ENCODE data around the gene ARSB. TPM values are rescaled to one million over a fixed set of nuclear protein-coding genes. Genes with fewer than 3 reads are reported as not detected.

Gene ARSB
- total and polyA plus RNA-seq, 2 donors (not counting 1 experiment from before 2014, with no cell fraction given), result 4.6 to 9.8 TPM

DNA sequence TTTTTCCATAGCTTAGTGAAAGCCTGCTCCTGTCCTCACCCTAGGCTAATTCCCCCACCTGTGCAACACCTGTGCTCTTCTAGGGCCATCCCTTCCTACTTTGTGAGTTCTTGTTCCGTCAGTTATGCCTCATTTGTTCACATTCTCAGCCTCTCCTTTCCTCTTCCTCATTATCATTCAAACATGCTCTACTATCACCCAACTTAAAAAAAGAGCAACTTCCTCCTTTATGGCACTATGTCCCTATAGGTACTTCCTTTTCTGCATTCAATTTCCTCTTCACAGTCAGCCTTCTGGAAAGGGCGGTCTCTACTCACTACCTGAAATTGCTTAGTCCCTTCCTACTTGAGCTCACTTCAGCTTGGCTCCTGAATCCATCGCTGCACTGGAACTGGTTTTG, 224.7 kb downstream of the ARSB start:
- H3K4me1 ChIP-seq (ENCODE audit: control insufficient read depth in 2 of 2, insufficient read depth in 2 of 2, low read length in 2 of 2), result peaks cover 62 to 77% of the 10 kb centered on the region in 2 donors
- H3K4me3 Mint-ChIP-seq, result peak overlapping the region; percentile 35
- no peak overlapping the region for H2AFZ ChIP-seq (ENCODE audit: insufficient read depth, low read depth, low read length, poor library complexity, severe bottlenecking)
- H3K9me3 ChIP-seq (ENCODE audit: control extremely low read depth in 1 of 3, control insufficient read depth in 2 of 3, insufficient read depth in 1 of 3, low read length in 2 of 3), result peaks cover 0 to 30% (median 14%) of the 10 kb centered on the region in 3 donors
- 5% methylated on average over 3 of the region's 3 CpGs for WGBS (ENCODE audit: insufficient coverage)
- no peaks in the 10 kb centered on the region for H3K27me3 Mint-ChIP-seq
- no peak overlapping the region for H3K9ac ChIP-seq (ENCODE audit: low read length)
- peak overlapping the region; percentile 50 for H3K4me2 ChIP-seq (replicated peaks; ENCODE audit: low read depth, low read length, poor library complexity, severe bottlenecking)
- H3K4me1 Mint-ChIP-seq, result peaks cover 81% of the 10 kb centered on the region
- ChIA-PET POLR2A (interaction anchor here (1.7 to 2.1 kb wide), 2 partner anchors 25 to 33 kb away, joined by 3 to 6 read pairs; no protein-coding TSS in a partner anchor), CTCF (interaction anchor here (0.8 to 2.1 kb wide), 9 partner anchors 19 to 203 kb away, joined by 3 to 10 read pairs (median 3); no protein-coding TSS in a partner anchor)
- TF ChIP-seq, protein P1, sequence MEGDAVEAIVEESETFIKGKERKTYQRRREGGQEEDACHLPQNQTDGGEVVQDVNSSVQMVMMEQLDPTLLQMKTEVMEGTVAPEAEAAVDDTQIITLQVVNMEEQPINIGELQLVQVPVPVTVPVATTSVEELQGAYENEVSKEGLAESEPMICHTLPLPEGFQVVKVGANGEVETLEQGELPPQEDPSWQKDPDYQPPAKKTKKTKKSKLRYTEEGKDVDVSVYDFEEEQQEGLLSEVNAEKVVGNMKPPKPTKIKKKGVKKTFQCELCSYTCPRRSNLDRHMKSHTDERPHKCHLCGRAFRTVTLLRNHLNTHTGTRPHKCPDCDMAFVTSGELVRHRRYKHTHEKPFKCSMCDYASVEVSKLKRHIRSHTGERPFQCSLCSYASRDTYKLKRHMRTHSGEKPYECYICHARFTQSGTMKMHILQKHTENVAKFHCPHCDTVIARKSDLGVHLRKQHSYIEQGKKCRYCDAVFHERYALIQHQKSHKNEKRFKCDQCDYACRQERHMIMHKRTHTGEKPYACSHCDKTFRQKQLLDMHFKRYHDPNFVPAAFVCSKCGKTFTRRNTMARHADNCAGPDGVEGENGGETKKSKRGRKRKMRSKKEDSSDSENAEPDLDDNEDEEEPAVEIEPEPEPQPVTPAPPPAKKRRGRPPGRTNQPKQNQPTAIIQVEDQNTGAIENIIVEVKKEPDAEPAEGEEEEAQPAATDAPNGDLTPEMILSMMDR (IDR thresholded peaks at IDR 0.05), result no peak
- no peak for TF ChIP-seq EZH2 (IDR thresholded peaks at IDR 0.05; ENCODE audit: borderline replicate concordance, insufficient read depth, low read depth, low read length, poor library complexity, severe bottlenecking)
- H3K9me3 Mint-ChIP-seq (ENCODE audit: insufficient read depth), result peaks cover 10% of the 10 kb centered on the region
- ATAC-seq (ENCODE audit: low read depth) (peak; percentile 73), DNase-seq (peak; percentile 85)
- H3K27me3 ChIP-seq (replicated peaks in 1 of 4; ENCODE audit: control extremely low read depth in 1 of 4, control insufficient read depth in 3 of 4, insufficient read depth in 4 of 4, low read length in 3 of 4), result no peaks in the 10 kb centered on the region
- H3K36me3 ChIP-seq (replicated peaks in 1 of 2; ENCODE audit: control extremely low read depth in 1 of 2, control insufficient read depth in 1 of 2, extremely low read depth in 1 of 2, insufficient read depth in 2 of 2, low read length in 1 of 2), result no peaks in the 10 kb centered on the region
- H3K4me3 ChIP-seq (ENCODE audit: control extremely low read depth in 1 of 5, extremely low read depth in 1 of 5, insufficient read depth in 1 of 5, low read depth in 2 of 5, low read length in 4 of 5), result peak overlapping the region in 1 of 5 experiments; percentile 26
- no peaks in the 10 kb centered on the region for H3K79me2 ChIP-seq (ENCODE audit: control insufficient read depth, insufficient read depth, low read length)
- intact Hi-C loops (cut with micrococcal nuclease), result loop anchor here (1.0 to 10.0 kb wide), 4 partner anchors 32 to 224 kb away; partner anchors contain the start of genes ARSB and LHFPL2
- peak overlapping the region; percentile 62 for H3K27ac ChIP-seq (ENCODE audit: low read length in 2 of 2)
- no peaks in the 10 kb centered on the region for H4K20me1 ChIP-seq (ENCODE audit: control insufficient read depth, insufficient read depth, low read length, poor library complexity, severe bottlenecking)
- H3K27ac Mint-ChIP-seq, result peak overlapping the region; percentile 85

- TF ChIP-seq, protein P1 (IDR thresholded peaks at IDR 0.05), result no peak
- TF ChIP-seq EZH2 (IDR thresholded peaks at IDR 0.05; ENCODE audit: borderline replicate concordance, insufficient read depth, low read depth, low read length, poor library complexity, severe bottlenecking), result no peak
- CTCF ChIA-PET, result interaction anchor here (1.0 to 1.8 kb wide), 6 partner anchors 29 to 228 kb away, joined by 3 to 5 read pairs (median 3); partner anchors contain the start of gene LHFPL2
- Mint-ChIP-seq H3K27me3 (no peaks in the 10 kb centered on the region), H3K4me3 (peak overlapping the region; percentile 78), H3K27ac (peak overlapping the region; percentile 96), H3K9me3 (ENCODE audit: insufficient read depth) (peaks cover 10% of the 10 kb centered on the region), H3K4me1 (peaks cover 78% of the 10 kb centered on the region)
- Histone ChIP-seq H3K36me3 (replicated peaks in 1 of 2; ENCODE audit: control extremely low read depth in 1 of 2, control insufficient read depth in 1 of 2, extremely low read depth in 1 of 2, insufficient read depth in 2 of 2, low read length in 1 of 2) (no peaks in the 10 kb centered on the region), H3K4me1 (ENCODE audit: control insufficient read depth in 2 of 2, insufficient read depth in 2 of 2, low read length in 2 of 2) (peaks cover 63 to 65% of the 10 kb centered on the region in 2 donors), H3K27ac (ENCODE audit: low read length in 2 of 2) (peak overlapping the region; percentile 53 to 70), H3K9ac (ENCODE audit: low read length) (peak overlapping the region; percentile 2), H3K4me3 (ENCODE audit: control extremely low read depth in 1 of 5, extremely low read depth in 1 of 5, insufficient read depth in 1 of 5, low read depth in 2 of 5, low read length in 4 of 5) (peak overlapping the region in 1 of 5 experiments; percentile 12), H3K9me3 (ENCODE audit: control extremely low read depth in 1 of 3, control insufficient read depth in 2 of 3, insufficient read depth in 1 of 3, low read length in 2 of 3) (peaks cover 0 to 30% (median 14%) of the 10 kb centered on the region in 3 donors), H3K27me3 (replicated peaks in 1 of 4; ENCODE audit: control extremely low read depth in 1 of 4, control insufficient read depth in 3 of 4, insufficient read depth in 4 of 4, low read length in 3 of 4) (no peaks in the 10 kb centered on the region), H2AFZ (ENCODE audit: insufficient read depth, low read depth, low read length, poor library complexity, severe bottlenecking) (no peak overlapping the region), H3K79me2 (ENCODE audit: control insufficient read depth, insufficient read depth, low read length) (no peaks in the 10 kb centered on the region), H3K4me2 (replicated peaks; ENCODE audit: low read depth, low read length, poor library complexity, severe bottlenecking) (peak overlapping the region; percentile 44), H4K20me1 (ENCODE audit: control insufficient read depth, insufficient read depth, low read length, poor library complexity, severe bottlenecking) (no peaks in the 10 kb centered on the region)
- DNase-seq (peak; percentile 71), ATAC-seq (ENCODE audit: low read depth) (peak; percentile 53)
- intact Hi-C loops (cut with micrococcal nuclease), result loop anchor here (1.0 to 5.0 kb wide), 3 partner anchors 30 to 276 kb away; no protein-coding TSS in a partner anchor
- POLR2A ChIA-PET, result interaction anchor here (0.6 to 1.7 kb wide), 5 partner anchors 23 to 502 kb away, joined by 3 to 8 read pairs (median 4); no protein-coding TSS in a partner anchor
- WGBS (ENCODE audit: insufficient coverage), result no CpG with 5 or more reads among the region's 2 CpGs
Measured at GRCh38 chr5:78758169-78758839, 226.8 kb downstream of the ARSB start.
